ENCODE measurements around the gene VAMP4. TPM values are rescaled to one million over a fixed set of nuclear protein-coding genes. Genes with fewer than 3 reads are reported as not detected.

VAMP4 gene
- total RNA-seq, 1 donor from 2014 or later = 7.4 TPM

- peak overlapping the region; percentile 64 for H2AFZ ChIP-seq (ENCODE audit: low read depth, low read length)
- no peak for TF ChIP-seq EZH2 (IDR thresholded peaks at IDR 0.05; ENCODE audit: insufficient read depth, low read length)
- TF ChIP-seq CTCF (IDR thresholded peaks at IDR 0.05; ENCODE audit: insufficient read depth, low read depth, low read length) = peak; percentile 49
- no peak overlapping the region for H3K27ac ChIP-seq (ENCODE audit: low read depth, low read length)
- H3K9me3 Mint-ChIP-seq (ENCODE audit: unreplicated experiment) = no peaks in the 10 kb centered on the region
- no peaks in the 10 kb centered on the region for H3K9me3 ChIP-seq (ENCODE audit: insufficient read depth, low read depth, low read length)
- H3K4me2 ChIP-seq (ENCODE audit: low read length) = peak overlapping the region; percentile 42
- H3K27me3 Mint-ChIP-seq (ENCODE audit: low read depth, unreplicated experiment) = no peaks in the 10 kb centered on the region
- H3K9ac ChIP-seq (ENCODE audit: low read length) = no peak overlapping the region
- H3K27ac Mint-ChIP-seq (ENCODE audit: unreplicated experiment) = peak overlapping the region; percentile 23
- DNase-seq (ENCODE audit: low read depth) (peak; percentile 10), FAIRE-seq (no peak)
- no peaks in the 10 kb centered on the region for H3K36me3 ChIP-seq (ENCODE audit: insufficient read depth, low read length)
- H3K4me3 ChIP-seq (ENCODE audit: insufficient read depth, low read depth, low read length) = no peak overlapping the region
- H3K4me1 Mint-ChIP-seq (ENCODE audit: low read depth, unreplicated experiment) = peaks cover 16% of the 10 kb centered on the region
- no peaks in the 10 kb centered on the region for H3K4me1 ChIP-seq (ENCODE audit: insufficient read depth, low read length)
- peaks cover 3% of the 10 kb centered on the region for H3K27me3 ChIP-seq (ENCODE audit: insufficient read depth, low read length)
- no peaks in the 10 kb centered on the region for H3K79me2 ChIP-seq (ENCODE audit: insufficient read depth, low read length)
- no peaks in the 10 kb centered on the region for H3K36me3 Mint-ChIP-seq (ENCODE audit: low read depth, unreplicated experiment)
- no peak overlapping the region for H3K4me3 Mint-ChIP-seq (ENCODE audit: unreplicated experiment)
- no peaks in the 10 kb centered on the region for H4K20me1 ChIP-seq (ENCODE audit: insufficient read depth, low read length)
These were observed 86.7 kb downstream of the VAMP4 start for GRCh38 chr1:171654942-171655745.

- H3K9me3 Mint-ChIP-seq (ENCODE audit: unreplicated experiment) = no peaks in the 10 kb centered on the region
- H3K36me3 Mint-ChIP-seq (ENCODE audit: low read depth, unreplicated experiment) = no peaks in the 10 kb centered on the region
- Histone ChIP-seq H4K20me1 (ENCODE audit: insufficient read depth, low read length) (no peaks in the 10 kb centered on the region), H3K27ac (ENCODE audit: low read depth, low read length) (no peak overlapping the region), H3K4me1 (ENCODE audit: insufficient read depth, low read length) (no peaks in the 10 kb centered on the region), H3K4me2 (ENCODE audit: low read length) (peak overlapping the region; percentile 40), H2AFZ (ENCODE audit: low read depth, low read length) (peak overlapping the region; percentile 64), H3K79me2 (ENCODE audit: insufficient read depth, low read length) (no peaks in the 10 kb centered on the region), H3K9me3 (ENCODE audit: insufficient read depth, low read depth, low read length) (no peaks in the 10 kb centered on the region), H3K9ac (ENCODE audit: low read length) (no peak overlapping the region), H3K27me3 (ENCODE audit: insufficient read depth, low read length) (peaks cover 3% of the 10 kb centered on the region), H3K4me3 (ENCODE audit: insufficient read depth, low read depth, low read length) (no peak overlapping the region), H3K36me3 (ENCODE audit: insufficient read depth, low read length) (no peaks in the 10 kb centered on the region)
- FAIRE-seq = peak; percentile 13
- no peaks in the 10 kb centered on the region for H3K27me3 Mint-ChIP-seq (ENCODE audit: low read depth, unreplicated experiment)
- DNase-seq (ENCODE audit: low read depth) = peak; percentile 65
- H3K27ac Mint-ChIP-seq (ENCODE audit: unreplicated experiment) = no peak overlapping the region
- no peak overlapping the region for H3K4me3 Mint-ChIP-seq (ENCODE audit: unreplicated experiment)
- no peak for TF ChIP-seq EZH2 (IDR thresholded peaks at IDR 0.05; ENCODE audit: insufficient read depth, low read length)
- TF ChIP-seq CTCF (IDR thresholded peaks at IDR 0.05; ENCODE audit: insufficient read depth, low read depth, low read length) = no peak
- peaks cover 16% of the 10 kb centered on the region for H3K4me1 Mint-ChIP-seq (ENCODE audit: low read depth, unreplicated experiment)
These were observed 87.5 kb downstream of the VAMP4 start for GRCh38 chr1:171654201-171654941.
